ENCODE measurements around the gene UPK3A.

The UPK3A gene

DNA sequence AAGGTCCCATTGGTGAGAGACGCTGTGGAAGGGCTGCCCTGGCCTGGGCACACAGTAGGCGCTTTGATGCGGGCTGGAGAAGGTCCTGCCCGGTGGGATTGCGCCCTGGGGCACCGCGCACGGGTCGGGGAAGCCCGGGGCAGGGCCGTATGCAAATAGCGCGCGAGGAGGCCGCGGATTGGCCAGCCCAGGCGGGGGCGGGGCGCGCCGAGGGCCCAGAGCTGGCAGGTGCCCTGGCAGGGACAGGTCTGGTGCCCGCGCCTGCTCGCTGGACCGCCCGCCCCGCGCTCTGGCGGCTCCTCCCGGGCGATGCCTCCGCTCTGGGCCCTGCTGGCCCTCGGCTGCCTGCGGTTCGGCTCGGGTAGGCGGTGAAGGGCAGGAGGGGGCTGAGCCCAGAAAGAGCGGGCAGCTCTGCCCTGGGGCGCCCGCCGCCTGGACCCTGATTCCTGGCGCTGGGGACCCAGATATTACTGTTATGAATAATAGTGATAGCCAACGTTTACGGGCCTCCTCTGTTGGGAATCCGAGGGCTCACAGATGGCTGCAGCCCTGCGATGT, at the start of gene UPK3A:
UPK3A (plus strand) TSS at position 245 of the 558 bp plus-strand sequence; CDS start at position 310, 65 bp downstream.
- Mint-ChIP-seq H3K4me3 (no peak within 1 kb of the TSS), H3K27me3 (peaks cover 28% of the 10 kb centered on the region), H3K27ac (no peak within 1 kb of the TSS), H3K9me3 (no peaks in the 10 kb centered on the region), H3K4me1 (peaks cover 26% of the 10 kb centered on the region), H3K36me3 (ENCODE audit: low read depth) (no peaks in the 10 kb centered on the region)
- ATAC-seq: peak; percentile 79
- DNase-seq: peak; percentile 67

DNA sequence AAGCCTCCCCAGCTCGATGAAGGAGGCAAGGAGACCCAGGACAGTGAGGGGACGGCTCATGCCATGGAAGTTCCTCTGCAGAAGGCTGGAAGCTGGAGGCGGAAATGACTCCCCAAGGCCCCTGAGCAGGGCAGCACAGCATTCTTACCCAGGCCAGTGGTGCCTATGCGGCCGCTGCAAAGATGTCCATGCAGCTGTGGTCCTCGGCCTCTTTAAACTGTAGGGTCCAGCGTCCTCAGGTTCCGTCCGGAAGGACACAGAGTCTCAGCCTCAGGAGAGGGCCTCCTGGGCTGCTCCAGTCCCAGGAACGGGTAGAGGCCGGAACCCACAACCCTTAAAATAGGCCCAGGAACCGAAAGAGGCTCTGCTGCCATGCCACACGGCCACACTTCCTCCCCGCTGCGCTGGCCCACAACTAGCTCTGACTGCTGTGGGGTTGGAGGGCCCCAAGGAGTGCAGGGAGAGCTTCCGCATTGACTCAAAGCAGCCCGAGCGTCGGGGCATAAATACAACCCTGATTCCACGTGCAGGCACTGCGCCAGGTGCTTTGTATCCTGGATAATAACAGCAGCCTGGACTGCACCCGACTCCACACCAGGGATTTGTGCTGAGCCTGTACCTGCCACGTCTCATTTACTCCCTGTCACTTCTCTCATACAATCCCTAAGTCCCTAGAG, 49.5 kb upstream of the UPK3A start:
- Mint-ChIP-seq H3K36me3 (ENCODE audit: low read depth) (no peaks in the 10 kb centered on the region), H3K4me3 (no peak overlapping the region), H3K9me3 (no peaks in the 10 kb centered on the region), H3K4me1 (peaks cover 44% of the 10 kb centered on the region), H3K27ac (no peak overlapping the region), H3K27me3 (no peaks in the 10 kb centered on the region)
- ATAC-seq (peak; percentile 44), DNase-seq (peak; percentile 38)

DNA sequence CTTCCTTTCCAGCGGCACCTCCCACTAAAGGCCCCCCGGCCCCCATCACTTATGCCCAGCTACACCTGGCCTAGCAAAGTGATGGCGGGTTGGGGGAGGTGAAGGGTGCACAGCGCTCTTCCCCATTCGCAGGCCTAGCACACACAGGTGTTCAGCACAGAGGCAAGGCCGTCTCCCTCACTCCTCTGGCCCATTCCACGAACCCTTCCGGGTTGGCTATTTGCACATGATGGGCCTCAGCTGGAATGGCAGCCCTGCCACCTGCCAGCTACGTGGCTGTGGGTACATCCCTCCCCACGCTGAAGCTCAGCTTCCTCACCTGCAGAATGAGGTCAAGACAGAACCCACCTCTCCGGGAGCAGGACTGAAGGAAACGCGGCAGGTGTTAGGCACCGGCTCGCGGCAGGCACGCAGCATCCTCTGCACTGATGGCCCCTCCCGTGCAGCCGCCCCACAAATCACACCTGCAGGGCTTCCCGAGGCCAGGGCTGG, 48.9 kb upstream of the UPK3A start:
- Mint-ChIP-seq H3K27ac (no peak overlapping the region), H3K4me1 (peaks cover 45% of the 10 kb centered on the region), H3K36me3 (ENCODE audit: low read depth) (no peaks in the 10 kb centered on the region), H3K4me3 (no peak overlapping the region), H3K9me3 (no peaks in the 10 kb centered on the region), H3K27me3 (no peaks in the 10 kb centered on the region)
- DNase-seq (no peak), ATAC-seq (no peak)

DNA sequence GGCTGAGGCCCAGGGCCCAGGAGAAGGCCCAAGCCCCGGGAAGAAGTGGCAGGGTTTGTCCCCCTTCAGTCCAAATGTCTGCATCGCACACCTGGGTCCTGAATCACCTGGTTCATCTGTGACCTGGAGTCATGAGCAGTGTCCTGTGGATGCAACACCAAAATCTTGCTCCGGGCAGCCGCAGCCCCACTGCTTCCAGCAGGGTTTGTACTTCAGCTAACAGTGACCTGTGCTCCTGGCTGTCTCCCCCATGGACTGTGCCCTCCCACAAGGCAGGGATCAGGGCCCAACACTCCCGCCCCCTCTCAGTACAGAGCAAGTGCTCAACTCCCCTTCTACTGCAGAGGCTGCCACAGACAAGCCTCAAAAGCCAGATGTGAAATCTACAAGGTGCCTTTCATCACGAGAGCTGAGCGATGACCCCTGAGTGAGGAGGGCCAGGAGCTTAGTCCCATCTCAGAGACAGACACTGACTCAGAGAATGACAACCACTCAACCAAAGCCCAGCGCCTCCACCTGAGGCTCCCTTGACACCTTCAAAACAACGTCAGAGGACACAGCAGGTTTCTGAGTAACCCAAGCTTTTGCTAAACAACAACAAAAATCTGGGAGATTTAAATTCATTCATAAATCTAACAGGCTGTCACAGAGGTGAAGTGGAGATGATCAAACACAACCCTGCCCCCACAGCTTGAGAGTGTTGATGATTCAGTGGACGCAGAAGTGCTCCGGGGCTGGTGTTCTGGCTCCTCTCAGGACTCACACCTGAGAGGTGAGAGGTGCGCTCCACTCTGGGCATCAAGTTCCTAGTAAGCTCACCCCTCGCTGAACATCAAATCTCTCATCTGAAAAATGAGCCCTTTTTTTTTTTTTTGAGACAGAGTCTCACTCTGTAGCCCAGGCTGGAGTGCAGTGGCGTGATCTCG, 47.4 kb upstream of the UPK3A start:
- H3K4me3 Mint-ChIP-seq: no peak overlapping the region
- H3K27me3 Mint-ChIP-seq: no peaks in the 10 kb centered on the region
- no peaks in the 10 kb centered on the region for H3K9me3 Mint-ChIP-seq
- H3K27ac Mint-ChIP-seq: no peak overlapping the region
- peaks cover 55% of the 10 kb centered on the region for H3K4me1 Mint-ChIP-seq
- no peaks in the 10 kb centered on the region for H3K36me3 Mint-ChIP-seq (ENCODE audit: low read depth)
- DNase-seq (no peak), ATAC-seq (no peak)

DNA sequence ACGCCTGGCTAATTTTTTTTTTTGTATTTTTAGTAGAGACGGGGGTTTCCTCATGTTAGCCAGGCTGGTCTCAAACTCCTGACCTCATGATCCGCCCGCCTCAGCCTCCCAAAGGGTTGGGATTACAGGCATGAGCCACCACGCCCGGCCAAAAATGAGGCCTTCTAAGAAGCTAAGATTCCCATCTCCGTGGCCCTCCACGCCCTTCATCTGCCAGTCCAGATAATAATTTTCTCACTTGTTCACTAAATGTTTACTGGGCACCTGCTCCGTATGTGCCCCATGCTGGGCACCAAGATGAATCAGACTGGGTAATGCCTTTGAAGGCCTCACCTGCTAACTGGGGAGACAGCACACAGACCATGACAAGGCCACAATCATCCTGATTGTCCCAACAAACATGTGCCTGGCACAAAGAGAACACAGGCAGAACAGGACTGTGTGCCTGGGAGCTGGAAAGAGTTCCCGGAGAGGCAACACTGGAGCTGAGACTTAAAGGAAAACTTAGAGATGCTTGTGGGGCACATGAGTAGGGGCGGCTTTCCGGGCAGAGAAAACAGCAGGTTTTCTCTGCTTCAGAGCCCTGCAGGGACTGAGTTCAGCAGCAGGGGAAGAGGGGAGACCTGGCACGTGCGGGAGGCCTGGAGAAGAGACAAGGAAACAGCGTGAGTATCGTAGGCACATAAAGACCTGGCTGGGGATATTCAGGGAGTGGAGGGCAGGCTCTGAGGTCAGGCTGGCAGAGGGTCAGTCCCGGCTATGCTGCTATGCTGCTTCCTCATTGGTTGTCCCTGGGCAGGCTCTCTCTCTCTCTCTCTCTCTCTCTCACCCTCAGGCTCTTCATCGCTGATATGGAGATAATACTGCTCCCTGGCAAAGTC, 46.4 kb upstream of the UPK3A start:
- Mint-ChIP-seq H3K9me3 (no peaks in the 10 kb centered on the region), H3K27me3 (no peaks in the 10 kb centered on the region), H3K4me3 (no peak overlapping the region), H3K36me3 (ENCODE audit: low read depth) (no peaks in the 10 kb centered on the region), H3K4me1 (peaks cover 55% of the 10 kb centered on the region), H3K27ac (no peak overlapping the region)
- DNase-seq (no peak), ATAC-seq (no peak)

DNA sequence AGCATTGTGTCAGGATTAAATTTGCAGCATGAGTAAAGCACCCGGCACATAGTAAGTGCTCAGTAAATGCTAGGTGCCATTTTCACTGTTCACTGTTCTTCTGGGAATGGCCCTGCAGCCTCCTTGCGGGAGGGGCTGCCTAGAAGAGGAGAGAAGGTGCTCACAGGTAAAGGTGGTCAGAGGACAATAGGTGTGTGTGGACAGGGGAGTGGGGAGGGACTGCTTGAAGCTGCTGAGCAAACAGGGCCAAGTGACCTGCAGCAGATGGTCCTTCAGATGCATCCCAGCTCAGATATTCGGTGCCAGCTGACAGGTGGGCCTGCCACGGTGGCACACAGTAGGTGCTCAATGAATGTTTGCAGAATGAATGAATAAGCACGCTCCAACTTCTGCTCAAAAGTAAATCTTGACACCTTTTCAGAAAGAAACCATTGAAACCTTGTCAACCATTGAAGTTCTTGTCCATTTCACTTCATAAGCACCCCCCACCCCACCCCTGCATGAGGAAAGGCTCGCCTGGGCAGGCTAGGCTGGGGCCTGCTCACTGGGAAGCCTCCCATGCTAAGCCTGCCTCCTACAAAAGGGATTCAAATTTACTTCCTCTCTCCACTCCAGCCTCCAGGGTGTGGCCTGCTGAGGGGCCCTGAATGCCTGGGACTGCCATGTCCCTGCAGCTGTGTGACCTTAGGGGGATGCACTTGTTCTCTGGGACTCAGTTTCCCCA, 45.6 kb upstream of the UPK3A start:
- Mint-ChIP-seq H3K27me3 (no peaks in the 10 kb centered on the region), H3K9me3 (no peaks in the 10 kb centered on the region), H3K4me1 (peaks cover 55% of the 10 kb centered on the region), H3K27ac (no peak overlapping the region), H3K4me3 (peak overlapping the region; percentile 88), H3K36me3 (ENCODE audit: low read depth) (no peaks in the 10 kb centered on the region)
- DNase-seq: no peak
- no peak for ATAC-seq

DNA sequence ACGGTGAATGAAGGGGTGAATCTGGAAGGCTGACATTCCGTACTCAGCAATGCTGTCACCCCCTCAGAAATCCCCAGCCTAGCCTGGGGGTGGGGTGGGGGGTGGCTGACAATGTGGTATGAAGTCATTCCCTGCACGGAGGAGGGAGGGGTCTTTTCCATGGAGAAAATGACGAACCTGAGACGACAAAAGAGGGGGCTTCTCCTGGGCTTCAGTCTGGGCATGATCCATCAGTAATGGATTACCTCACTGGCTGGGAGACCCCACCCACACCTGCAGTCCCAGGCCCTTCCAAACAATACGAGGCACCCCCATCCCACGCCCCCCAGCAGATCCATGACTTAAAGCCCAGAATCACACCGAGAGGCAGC, 45.1 kb upstream of the UPK3A start:
- Mint-ChIP-seq H3K4me1 (peaks cover 51% of the 10 kb centered on the region), H3K36me3 (ENCODE audit: low read depth) (no peaks in the 10 kb centered on the region), H3K4me3 (peak overlapping the region; percentile 88), H3K27ac (no peak overlapping the region), H3K27me3 (no peaks in the 10 kb centered on the region), H3K9me3 (no peaks in the 10 kb centered on the region)
- ATAC-seq (no peak), DNase-seq (no peak)

DNA sequence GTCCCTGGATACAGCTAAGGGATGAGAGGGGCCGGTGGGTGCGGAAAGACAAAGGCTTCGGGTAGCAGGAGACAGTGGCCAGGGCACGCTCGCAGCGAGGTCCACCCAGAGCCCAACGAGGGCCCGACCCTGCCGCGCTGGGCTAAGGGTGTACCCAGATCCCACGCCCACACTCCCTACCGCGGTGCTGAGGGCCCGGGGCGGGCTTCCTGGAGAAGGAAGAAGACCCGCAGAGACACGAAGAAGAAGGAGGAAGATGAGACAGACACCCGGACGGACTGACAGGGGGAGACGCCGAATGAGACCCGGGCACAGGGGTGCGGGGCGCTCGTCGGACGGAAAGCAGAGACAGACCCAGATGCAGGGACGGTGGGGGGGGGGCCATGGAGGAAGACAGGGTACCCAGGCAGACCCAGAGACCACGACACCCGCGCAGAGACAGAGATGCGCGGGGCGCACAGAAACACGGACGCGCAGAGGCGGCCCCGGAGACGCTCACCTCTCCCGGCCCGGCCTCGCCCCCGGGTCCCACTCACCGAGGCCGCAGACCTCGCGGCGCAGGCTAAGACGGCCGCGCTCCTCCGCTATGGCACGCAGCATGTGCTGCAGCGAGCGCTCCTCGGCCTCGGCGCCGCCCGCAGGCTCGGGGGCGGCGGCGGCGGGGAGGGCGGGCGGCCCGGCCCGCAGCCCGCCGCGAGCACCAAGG, 44.5 kb upstream of the UPK3A start:
- H3K27ac Mint-ChIP-seq: peak overlapping the region; percentile 75
- no peaks in the 10 kb centered on the region for H3K27me3 Mint-ChIP-seq
- H3K4me3 Mint-ChIP-seq: peak overlapping the region; percentile 88
- peaks cover 49% of the 10 kb centered on the region for H3K4me1 Mint-ChIP-seq
- H3K36me3 Mint-ChIP-seq (ENCODE audit: low read depth): no peaks in the 10 kb centered on the region
- ATAC-seq: peak; percentile 26
- DNase-seq: peak; percentile 40
- H3K9me3 Mint-ChIP-seq: no peaks in the 10 kb centered on the region

DNA sequence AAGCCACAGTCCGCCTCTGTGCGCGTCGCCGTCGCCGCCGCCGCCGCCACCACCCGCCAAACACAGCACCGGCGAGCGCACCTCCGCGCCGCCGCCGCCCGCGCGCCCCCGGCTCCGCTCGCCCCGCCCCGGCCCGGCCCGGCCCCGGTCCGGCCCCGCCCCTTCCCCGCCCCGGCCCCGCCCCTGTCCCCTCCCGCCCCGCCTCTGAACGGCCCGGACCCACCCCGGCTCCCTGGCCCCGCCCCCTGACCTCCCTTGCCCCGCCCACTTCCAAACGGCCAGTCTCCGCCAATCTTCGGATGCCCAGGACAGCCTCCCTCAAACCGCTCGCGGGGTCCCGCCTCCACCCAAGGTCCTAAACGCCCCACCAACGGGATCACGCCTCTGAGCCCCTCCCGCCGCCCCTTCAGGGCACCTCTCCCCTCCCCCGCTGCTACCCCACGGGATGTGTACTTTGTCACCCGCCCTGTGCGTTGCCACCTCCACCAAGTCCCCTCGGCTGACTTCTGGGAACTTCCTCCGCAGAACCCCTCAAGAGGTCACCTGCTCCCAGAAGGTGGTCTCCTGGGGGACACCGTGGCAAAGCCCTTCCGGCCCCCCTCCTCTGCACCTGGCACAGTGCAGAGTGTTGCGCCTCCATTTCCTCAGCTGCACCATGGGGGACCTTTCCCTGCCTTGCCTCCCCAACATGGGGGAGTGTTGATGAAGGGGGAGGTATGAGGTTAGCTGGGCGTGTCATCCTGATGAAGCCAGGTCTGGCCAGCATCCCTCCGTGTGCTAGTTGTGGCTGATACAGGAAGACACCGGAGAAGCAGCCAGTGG, 43.7 kb upstream of the UPK3A start, which contains the start of gene KIAA0930:
KIAA0930 (minus strand) TSS at position 85 of the 822 bp plus-strand sequence. CDS start 191 bp downstream, outside the sequence.
- peak; percentile 81 for DNase-seq
- Mint-ChIP-seq H3K9me3 (no peaks in the 10 kb centered on the region), H3K4me1 (peaks cover 43% of the 10 kb centered on the region), H3K27me3 (no peaks in the 10 kb centered on the region), H3K4me3 (peak within 1 kb of the TSS; percentile 88), H3K27ac (peak within 1 kb of the TSS; percentile 75), H3K36me3 (ENCODE audit: low read depth) (no peaks in the 10 kb centered on the region)
- ATAC-seq: peak; percentile 66

DNA sequence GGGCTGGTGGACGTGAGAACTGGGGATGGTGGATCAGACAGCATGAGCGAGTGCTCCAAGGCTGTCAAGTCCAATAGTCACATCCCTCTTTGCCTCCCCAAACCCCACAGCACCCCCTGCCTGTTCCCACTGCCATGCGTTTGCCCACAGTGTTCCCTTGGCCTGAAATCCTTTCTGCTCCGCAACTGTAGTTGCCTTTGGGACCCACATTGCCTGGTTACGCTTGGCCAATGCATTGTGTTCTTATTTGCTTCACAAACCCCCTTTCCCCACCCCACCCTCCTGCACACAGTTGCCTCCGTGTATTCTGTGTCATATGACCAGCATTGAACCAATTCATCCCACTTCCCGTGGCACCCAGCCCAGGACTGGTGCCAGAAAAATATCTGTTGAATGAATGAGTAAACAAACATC, 42.0 kb upstream of the UPK3A start:
- Mint-ChIP-seq H3K9me3 (no peaks in the 10 kb centered on the region), H3K27me3 (no peaks in the 10 kb centered on the region), H3K4me3 (no peak overlapping the region), H3K4me1 (peaks cover 44% of the 10 kb centered on the region), H3K36me3 (ENCODE audit: low read depth) (no peaks in the 10 kb centered on the region), H3K27ac (no peak overlapping the region)
- DNase-seq (no peak), ATAC-seq (no peak)

DNA sequence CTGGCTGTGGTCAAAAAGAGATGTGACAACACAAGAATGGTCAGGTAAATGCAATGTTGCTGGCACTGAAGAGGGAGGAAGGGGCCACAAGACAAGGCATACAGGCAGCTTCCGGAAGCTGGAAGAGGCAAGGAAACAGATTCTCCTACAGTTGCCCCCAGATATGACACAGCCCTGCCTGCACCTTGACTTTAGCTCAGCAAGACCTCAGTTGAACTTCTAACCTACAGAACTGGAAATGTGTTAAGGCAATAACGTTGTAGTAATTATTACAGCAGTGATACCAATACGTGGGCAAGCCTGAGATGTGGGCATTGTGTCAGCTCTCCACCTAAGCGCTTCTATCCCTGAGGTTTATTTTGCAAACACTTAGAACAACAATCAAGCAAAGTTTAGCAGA, 39.8 kb upstream of the UPK3A start:
- H3K36me3 Mint-ChIP-seq (ENCODE audit: low read depth): no peaks in the 10 kb centered on the region
- ATAC-seq (no peak), DNase-seq (no peak)
- H3K27ac Mint-ChIP-seq: no peak overlapping the region
- no peaks in the 10 kb centered on the region for H3K9me3 Mint-ChIP-seq
- H3K4me3 Mint-ChIP-seq: no peak overlapping the region
- peaks cover 34% of the 10 kb centered on the region for H3K4me1 Mint-ChIP-seq
- H3K27me3 Mint-ChIP-seq: no peaks in the 10 kb centered on the region
